ENCODE measurements around the gene PHOSPHO2. TPM values are rescaled to one million over a fixed set of nuclear protein-coding genes. Genes with fewer than 3 reads are reported as not detected.

Gene PHOSPHO2
- total RNA-seq, 1 donor from 2014 or later = 13.1 TPM

GRCh38 chr2:169658877-169659276, 35.4 kb upstream of the PHOSPHO2 start:
- DNase-seq (ENCODE audit: low spot score in 2 of 2, unreplicated experiment in 2 of 2) = no peak
- Mint-ChIP-seq H3K4me1 (peaks cover 2% of the 10 kb centered on the region), H3K4me3 (no peak overlapping the region), H3K27ac (no peak overlapping the region), H3K36me3 (no peaks in the 10 kb centered on the region), H3K9me3 (no peaks in the 10 kb centered on the region), H3K27me3 (ENCODE audit: low read depth) (peaks cover 12% of the 10 kb centered on the region)
- no peak for TF ChIP-seq CTCF (IDR thresholded peaks at IDR 0.05; ENCODE audit: unreplicated experiment)

GRCh38 chr2:169659320-169659719, 34.9 kb upstream of the PHOSPHO2 start:
- Mint-ChIP-seq H3K9me3 (no peaks in the 10 kb centered on the region), H3K4me3 (no peak overlapping the region), H3K27ac (no peak overlapping the region), H3K27me3 (ENCODE audit: low read depth) (peaks cover 10% of the 10 kb centered on the region), H3K4me1 (peaks cover 2% of the 10 kb centered on the region), H3K36me3 (no peaks in the 10 kb centered on the region)
- no peak for TF ChIP-seq CTCF (IDR thresholded peaks at IDR 0.05; ENCODE audit: unreplicated experiment)
- no peak for DNase-seq (ENCODE audit: low spot score in 2 of 2, unreplicated experiment in 2 of 2)

- H3K4me3 Mint-ChIP-seq = no peak overlapping the region
- DNase-seq (ENCODE audit: low spot score in 2 of 2, unreplicated experiment in 2 of 2) = no peak
- peaks cover 2% of the 10 kb centered on the region for H3K27me3 Mint-ChIP-seq (ENCODE audit: low read depth)
- no peaks in the 10 kb centered on the region for H3K9me3 Mint-ChIP-seq
- no peaks in the 10 kb centered on the region for H3K36me3 Mint-ChIP-seq
- no peak for TF ChIP-seq CTCF (IDR thresholded peaks at IDR 0.05; ENCODE audit: unreplicated experiment)
- peaks cover 6% of the 10 kb centered on the region for H3K4me1 Mint-ChIP-seq
- H3K27ac Mint-ChIP-seq = no peak overlapping the region
Measured at GRCh38 chr2:169661265-169661664, 33.0 kb upstream of the PHOSPHO2 start.

- H3K36me3 Mint-ChIP-seq = no peaks in the 10 kb centered on the region
- peaks cover 6% of the 10 kb centered on the region for H3K4me1 Mint-ChIP-seq
- H3K9me3 Mint-ChIP-seq = no peaks in the 10 kb centered on the region
- no peaks in the 10 kb centered on the region for H3K27me3 Mint-ChIP-seq (ENCODE audit: low read depth)
- no peak overlapping the region for H3K27ac Mint-ChIP-seq
- DNase-seq (ENCODE audit: low spot score in 2 of 2, unreplicated experiment in 2 of 2) = no peak
- H3K4me3 Mint-ChIP-seq = no peak overlapping the region
- TF ChIP-seq CTCF (IDR thresholded peaks at IDR 0.05; ENCODE audit: unreplicated experiment) = no peak
Measured at GRCh38 chr2:169662744-169663143, 31.5 kb upstream of the PHOSPHO2 start.

GRCh38 chr2:169663247-169663646, 31.0 kb upstream of the PHOSPHO2 start:
- no peaks in the 10 kb centered on the region for H3K36me3 Mint-ChIP-seq
- TF ChIP-seq CTCF (IDR thresholded peaks at IDR 0.05; ENCODE audit: unreplicated experiment) = no peak
- no peak for DNase-seq (ENCODE audit: low spot score in 2 of 2, unreplicated experiment in 2 of 2)
- H3K4me1 Mint-ChIP-seq = peaks cover 6% of the 10 kb centered on the region
- no peaks in the 10 kb centered on the region for H3K9me3 Mint-ChIP-seq
- H3K4me3 Mint-ChIP-seq = no peak overlapping the region
- H3K27me3 Mint-ChIP-seq (ENCODE audit: low read depth) = no peaks in the 10 kb centered on the region
- H3K27ac Mint-ChIP-seq = no peak overlapping the region

- Mint-ChIP-seq H3K27me3 (ENCODE audit: low read depth) (no peaks in the 10 kb centered on the region), H3K4me3 (no peak overlapping the region), H3K27ac (no peak overlapping the region), H3K4me1 (peaks cover 6% of the 10 kb centered on the region), H3K36me3 (no peaks in the 10 kb centered on the region), H3K9me3 (peaks cover 3% of the 10 kb centered on the region)
- no peak for TF ChIP-seq CTCF (IDR thresholded peaks at IDR 0.05; ENCODE audit: unreplicated experiment)
- DNase-seq (ENCODE audit: low spot score in 2 of 2, unreplicated experiment in 2 of 2) = no peak
Measured at GRCh38 chr2:169664600-169664977, 29.7 kb upstream of the PHOSPHO2 start.

All from mesothelial cell of epicardium (in vitro differentiated cells).